KOPT-K1 (cell line): Measurements from ENCODE around the gene WDR48.

ENCODE experiments used
- H3K27ac ChIP-seq: fragments of 200-600 bp; sonication (generic); 2 replicates; pipeline ENCODE4 v1.5.1; 2016; ENCODE audit warnings: antibody characterized with exemption, mild to moderate bottlenecking, low read depth, low read length; ENCODE audit not compliant: poor library complexity, severe bottlenecking
- H3K36me3 ChIP-seq: fragments of 200-600 bp; sonication (generic); 2 replicates; pipeline ENCODE4 v1.5.1; 2017; ENCODE audit warnings: antibody characterized with exemption, mild to moderate bottlenecking, low read length, moderate library complexity; ENCODE audit not compliant: insufficient read depth
- H3K9me3 ChIP-seq: fragments of 200-600 bp; sonication (generic); 2 replicates; pipeline ENCODE4 v1.5.1; 2017; ENCODE audit warnings: antibody characterized with exemption, low read length, mild to moderate bottlenecking; ENCODE audit not compliant: insufficient read depth, poor library complexity, severe bottlenecking

WDR48 gene

DNA sequence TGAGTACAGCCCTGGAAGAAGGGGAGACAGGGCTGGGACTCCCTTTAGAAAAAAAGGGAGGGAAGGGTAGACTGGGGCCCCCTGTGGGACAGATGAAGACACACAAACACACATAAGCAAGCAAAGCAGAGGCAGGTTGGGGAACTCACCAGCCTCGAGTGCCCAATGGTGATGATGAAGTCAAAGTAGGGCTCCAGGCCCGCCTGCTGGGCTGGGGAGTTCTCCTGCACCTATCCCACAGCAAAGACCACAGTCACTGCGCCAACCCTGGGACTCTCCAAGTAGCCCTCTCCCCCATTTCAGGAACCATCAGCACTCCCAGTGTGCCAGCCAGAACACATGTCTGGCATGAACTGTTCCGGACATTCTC lies 51.5 kb downstream of the WDR48 start:
- no peak overlapping the region for H3K27ac ChIP-seq
- H3K9me3 ChIP-seq: no peaks in the 10 kb centered on the region
- peaks cover 19% of the 10 kb centered on the region for H3K36me3 ChIP-seq

DNA sequence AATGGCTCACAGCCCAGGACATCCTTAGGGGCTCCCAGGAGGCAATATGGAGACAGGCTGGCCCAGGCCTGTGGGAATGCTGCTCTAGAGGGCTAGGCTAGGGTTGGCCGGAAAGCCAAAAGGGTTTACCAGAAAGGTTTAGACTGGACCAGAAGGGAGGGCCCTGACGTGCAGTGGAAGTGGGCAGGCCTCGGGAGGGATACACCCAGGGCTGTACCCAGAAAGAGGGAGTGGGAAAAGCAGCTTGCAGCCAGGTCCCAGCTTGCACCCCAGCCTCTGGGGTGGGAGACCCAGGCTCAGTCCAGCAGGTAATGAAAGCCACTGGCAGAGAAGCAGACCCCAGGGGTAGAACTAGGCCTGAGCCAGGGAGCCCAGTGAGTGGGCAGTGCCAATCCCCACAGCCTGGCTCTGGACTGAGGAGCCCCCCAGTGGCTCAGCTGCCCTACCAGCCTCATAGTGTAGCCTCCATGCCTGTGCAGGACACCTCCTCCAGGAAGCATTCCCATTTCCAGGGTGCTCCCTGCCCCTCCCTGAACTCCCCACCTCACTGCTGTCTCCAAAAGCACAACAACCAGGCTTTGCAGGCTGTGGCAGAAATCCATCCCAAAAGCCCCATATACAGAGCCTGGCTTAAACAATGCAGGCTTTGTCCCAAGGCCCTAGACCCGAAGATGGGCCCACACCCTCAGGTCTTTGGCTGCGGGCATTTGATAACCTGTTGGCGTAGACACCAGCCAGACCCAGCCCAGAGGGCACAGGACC lies 52.2 kb downstream of the WDR48 start:
- Histone ChIP-seq H3K36me3 (peaks cover 12% of the 10 kb centered on the region; the same call in 1 of the 2 replicates), H3K9me3 (no peaks in the 10 kb centered on the region), H3K27ac (no peak overlapping the region)

DNA sequence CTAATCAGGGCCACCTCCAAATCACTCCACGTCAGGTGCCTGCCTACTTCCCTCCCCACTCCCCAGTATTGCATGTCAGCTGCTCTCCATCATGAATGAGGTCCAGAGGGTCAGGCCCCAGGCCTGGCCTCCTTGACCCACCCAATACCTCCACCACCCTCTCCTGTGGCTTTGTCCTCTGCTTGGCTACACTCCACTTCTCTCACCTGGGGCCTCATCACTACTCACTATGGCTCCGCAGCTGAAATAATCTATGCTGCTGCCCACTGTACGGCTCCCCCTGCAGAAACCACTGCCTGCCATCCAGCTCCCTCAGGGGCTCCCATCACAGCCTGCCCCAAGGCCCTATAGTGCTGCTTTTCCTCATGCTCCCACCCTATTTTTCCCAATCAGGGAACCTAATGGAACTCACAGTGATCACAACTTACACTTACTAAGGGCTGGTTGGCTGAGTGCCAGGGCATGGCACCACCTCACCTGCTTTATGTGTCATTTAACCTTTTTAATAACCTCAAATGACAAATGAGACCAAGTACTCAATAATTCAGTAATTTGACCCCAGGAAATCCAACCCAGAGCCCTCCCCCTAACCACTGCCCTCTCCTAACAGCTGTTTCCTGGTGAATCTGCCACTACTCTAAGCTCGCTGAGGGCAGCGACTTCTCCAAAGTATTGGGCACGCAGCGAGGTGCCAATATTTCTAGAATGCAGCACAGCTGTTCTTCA lies 53.3 kb downstream of the WDR48 start:
- H3K27ac ChIP-seq: no peak overlapping the region
- H3K9me3 ChIP-seq: no peaks in the 10 kb centered on the region

DNA sequence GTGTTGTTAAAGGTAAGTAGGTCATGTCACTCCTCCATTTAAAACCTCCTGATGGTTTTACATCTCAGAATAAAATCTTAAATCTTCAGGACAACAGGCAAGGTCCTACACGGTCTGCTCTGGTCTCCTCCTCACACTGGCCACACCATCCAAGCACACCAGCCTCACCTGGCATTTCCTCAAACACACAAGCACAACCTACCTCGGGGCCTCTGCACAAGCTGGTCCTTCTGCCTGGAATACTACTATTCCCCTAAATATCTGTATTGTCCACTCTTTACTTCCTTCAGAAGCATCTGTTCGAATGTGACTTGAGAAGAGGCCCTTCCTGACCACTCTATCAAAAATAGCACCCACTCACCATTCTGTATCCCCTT lies 53.9 kb downstream of the WDR48 start:
- H3K36me3 ChIP-seq: no peaks in the 10 kb centered on the region
- H3K9me3 ChIP-seq: no peaks in the 10 kb centered on the region
- no peak overlapping the region for H3K27ac ChIP-seq

More for the DNA sequence above, 53.3 kb downstream of the WDR48 start:
- H3K36me3 ChIP-seq: peaks cover under 1% of the 10 kb centered on the region; the same call in 1 of the 2 replicates

DNA sequence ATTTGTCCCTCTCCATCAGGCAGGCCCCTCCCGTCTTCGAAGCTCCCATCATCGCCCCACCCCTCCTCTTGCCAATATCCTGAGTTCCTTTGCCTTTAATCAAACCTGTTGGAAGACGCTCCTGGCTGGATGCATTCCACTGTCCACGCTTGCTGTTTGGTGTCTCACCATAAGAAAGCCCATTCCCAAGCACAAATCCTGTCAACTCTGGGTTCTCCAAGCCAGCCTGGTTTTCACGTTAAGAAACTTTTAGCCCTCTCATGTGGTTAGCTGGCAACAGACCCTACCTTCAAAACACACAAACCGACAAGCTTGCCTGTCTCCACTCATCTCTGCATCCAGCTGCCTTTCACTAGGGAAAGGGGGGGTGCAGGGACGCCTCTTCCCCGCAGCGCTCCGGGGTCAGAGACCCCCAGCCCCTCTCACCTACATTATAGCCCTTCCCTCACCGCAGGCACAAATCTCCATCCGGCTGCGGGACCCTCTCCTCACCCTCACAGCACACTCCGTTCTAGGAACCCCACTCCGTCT lies 54.5 kb downstream of the WDR48 start:
- Histone ChIP-seq H3K27ac (no peak overlapping the region), H3K36me3 (no peaks in the 10 kb centered on the region)

DNA sequence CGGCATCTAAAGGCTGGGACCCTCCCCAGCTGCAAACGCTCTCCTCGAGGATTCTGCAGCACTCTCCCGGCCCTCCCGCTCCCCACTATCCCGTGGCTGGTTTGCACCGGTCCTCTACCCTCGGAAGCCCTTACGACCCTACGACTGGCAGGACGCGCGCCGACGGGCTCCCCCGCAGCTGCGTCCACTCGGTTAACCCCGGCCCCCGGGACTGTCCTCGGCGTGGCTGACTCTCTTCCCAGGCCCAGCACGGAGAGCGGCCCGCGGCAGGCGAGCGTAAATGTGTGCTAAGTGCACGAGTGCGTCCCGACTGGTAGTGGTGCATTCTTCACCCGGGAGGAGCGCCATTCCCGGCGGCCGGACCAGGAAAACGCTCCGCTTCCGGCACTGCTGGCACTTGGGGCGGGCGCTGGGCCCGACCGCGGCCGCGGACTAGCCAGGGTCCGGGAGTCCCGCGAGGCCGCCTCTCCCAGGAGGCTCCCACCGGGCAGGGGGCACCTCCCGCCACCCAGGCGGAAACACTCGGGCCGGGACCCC lies 55.1 kb downstream of the WDR48 start:
- peak overlapping the region; percentile 9 for H3K27ac ChIP-seq

More for the DNA sequence above, 54.5 kb downstream of the WDR48 start:
- no peaks in the 10 kb centered on the region for H3K9me3 ChIP-seq

DNA sequence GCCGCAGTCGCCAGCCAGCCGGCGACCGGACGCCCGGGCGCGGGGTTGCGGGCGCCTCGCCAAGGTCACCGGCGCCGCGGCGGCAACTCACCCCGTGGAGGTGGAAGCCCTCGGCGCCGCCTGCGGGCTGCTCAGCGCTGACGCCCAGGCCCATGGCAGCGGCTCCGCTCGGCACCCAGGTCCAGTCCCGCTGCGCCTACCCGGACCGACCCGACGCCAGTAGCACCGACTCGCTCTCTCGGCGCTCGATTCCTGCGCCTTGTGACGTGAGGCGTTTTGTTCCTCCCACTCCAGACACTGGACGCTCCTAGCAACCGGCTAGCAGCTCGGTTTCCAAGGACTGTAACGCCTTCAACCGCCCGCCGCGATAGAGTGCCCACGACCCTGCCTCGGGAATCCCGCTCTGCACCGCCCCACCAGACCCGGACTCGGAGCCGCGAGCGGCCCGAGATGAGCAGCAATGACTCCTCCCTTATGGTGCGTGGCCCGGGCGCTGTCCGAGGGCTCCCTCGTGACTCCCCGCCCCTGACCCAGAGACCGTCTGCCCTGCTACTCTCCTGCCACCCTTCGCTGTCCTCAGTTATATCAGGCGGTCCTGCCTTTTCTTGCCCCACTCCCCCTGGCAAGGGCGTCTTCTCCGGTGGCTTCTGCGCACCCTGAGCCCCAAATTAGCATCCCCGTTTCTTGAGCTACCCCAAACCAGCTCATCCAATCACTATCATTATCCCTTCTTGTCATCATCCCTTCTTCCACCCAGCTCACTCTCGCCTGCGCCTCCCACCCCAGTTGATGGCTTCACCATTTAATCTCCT lies 55.8 kb downstream of the WDR48 start, which contains the start of the genes GORASP1 and TTC21A:
Gene GORASP1, minus strand, starts transcription at position 240 of the 812 bp plus-strand sequence. Its CDS starts 86 bp downstream, at position 154.
Gene TTC21A, plus strand, starts transcription at position 293 of the 812 bp plus-strand sequence. Its CDS starts 158 bp downstream, at position 451.
- Histone ChIP-seq H3K27ac (peak within 1 kb of the TSS; percentile 9), H3K36me3 (no peaks in the 10 kb centered on the region), H3K9me3 (no peaks in the 10 kb centered on the region)

More for the DNA sequence above, 55.1 kb downstream of the WDR48 start:
- Histone ChIP-seq H3K36me3 (no peaks in the 10 kb centered on the region), H3K9me3 (no peaks in the 10 kb centered on the region)

DNA sequence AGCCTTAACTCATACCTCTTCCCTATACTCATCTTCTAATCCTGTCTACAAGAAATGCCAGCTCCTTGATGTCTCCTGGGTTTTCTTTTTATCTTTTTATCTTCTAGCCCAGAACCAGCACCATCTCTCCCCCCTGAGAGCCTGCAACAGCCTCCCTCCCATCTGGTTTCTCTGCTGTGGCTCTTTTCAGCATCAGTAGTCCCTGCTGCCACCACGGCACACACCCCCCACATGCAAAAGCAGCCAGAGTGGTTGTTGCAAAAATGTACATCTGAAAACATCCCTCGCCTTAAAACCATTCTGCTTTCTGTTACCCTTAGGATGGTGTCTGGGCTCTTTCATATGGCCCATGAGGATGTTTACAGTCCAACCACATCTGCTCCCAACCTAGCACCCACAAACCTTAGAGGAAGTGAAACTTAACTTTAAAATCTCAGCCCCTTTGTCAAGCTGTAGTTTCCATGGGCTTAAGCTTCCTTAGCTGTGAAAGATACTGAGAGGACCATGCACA lies 56.4 kb downstream of the WDR48 start:
- no peak overlapping the region for H3K27ac ChIP-seq
- no peaks in the 10 kb centered on the region for H3K9me3 ChIP-seq
- H3K36me3 ChIP-seq: no peaks in the 10 kb centered on the region

DNA sequence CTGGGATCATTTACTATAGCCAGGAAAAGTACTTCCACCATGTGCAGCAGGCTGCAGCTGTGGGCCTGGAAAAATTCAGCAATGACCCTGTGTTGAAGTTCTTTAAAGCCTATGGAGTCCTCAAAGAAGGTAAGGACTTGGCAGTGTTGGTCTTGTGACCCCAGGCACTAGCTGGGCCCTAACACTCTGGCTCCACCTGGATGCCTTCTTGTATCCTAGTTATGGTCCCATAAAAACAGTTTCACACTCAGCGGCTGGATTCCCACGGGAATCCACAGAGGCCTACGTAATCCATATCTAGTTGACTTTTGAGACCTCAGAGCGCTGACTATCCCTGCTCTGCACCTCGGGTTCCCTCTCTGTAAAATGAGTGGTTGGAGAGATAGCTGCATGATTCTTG lies 57.3 kb downstream of the WDR48 start:
- Histone ChIP-seq H3K36me3 (no peaks in the 10 kb centered on the region), H3K27ac (no peak overlapping the region), H3K9me3 (no peaks in the 10 kb centered on the region)

DNA sequence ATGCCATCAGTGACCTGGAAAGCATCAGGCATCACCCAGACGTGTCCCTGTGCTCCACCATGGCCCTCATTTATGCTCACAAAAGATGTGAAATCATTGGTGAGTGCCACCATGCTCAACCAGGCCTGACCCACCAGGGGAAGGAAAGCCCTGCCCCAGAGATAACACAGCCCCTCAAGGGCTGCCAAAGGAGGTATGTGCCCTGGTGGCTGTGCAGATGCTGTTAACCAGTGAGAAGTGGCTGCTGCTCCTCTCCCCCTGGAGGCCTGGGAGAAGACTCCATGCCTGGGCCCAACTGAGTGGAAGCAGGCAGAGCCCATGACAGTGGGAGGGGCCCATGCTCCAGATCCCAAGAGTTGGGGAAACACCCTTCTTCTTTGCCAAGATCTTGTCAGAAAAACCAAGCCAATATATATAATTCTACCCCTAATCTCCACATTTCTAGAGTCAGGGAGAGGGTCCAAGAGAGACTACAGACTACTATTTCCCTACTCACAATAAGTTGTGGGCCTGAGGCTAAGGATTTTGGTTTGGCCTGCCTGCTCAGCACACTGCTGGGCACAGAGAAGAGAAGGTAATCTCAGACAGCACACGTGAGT lies 58.3 kb downstream of the WDR48 start:
- H3K27ac ChIP-seq: no peak overlapping the region
- no peaks in the 10 kb centered on the region for H3K36me3 ChIP-seq
- H3K9me3 ChIP-seq: no peaks in the 10 kb centered on the region

DNA sequence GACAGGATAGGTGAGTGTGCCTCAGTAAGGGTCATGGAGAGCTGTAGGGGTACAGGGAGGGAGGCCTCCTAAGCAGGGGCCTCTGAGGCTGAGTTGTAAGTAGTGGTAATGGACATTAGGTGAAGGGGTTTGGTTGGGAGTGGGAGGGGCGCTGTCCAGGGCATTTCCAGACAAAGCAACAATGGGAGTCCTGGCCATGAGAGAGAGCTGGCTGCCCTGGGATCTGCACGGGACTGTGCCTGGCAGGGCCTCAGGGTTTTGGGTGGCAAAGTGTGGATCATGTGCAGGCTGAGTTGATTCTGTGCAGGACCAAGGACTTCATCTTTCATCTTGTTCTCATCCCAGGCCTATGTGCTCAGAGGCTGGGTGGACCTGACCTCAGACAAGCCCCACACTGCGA lies 60.3 kb downstream of the WDR48 start:
- Histone ChIP-seq H3K36me3 (no peaks in the 10 kb centered on the region), H3K27ac (no peak overlapping the region), H3K9me3 (no peaks in the 10 kb centered on the region)

DNA sequence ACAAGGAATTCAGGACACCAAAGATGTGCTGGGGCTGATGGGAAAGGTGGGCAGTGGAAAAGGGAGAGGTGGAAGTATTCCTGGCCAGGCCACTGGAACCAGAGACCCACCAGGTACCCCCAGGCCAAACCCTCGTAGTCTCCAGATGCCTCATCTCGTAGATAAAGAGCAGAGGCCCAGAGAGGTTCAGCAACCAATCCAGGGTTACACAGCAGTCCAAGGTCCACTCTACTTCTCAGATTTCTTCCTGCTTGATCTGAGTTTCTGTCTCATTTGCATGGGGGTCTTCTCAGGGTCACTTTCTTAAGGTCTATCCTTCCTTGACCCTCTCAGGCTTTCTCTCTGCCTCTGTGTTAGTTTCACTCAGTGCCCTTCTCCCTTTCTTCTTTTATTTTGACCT lies 60.7 kb downstream of the WDR48 start:
- Histone ChIP-seq H3K36me3 (no peaks in the 10 kb centered on the region), H3K9me3 (no peaks in the 10 kb centered on the region), H3K27ac (no peak overlapping the region)

DNA sequence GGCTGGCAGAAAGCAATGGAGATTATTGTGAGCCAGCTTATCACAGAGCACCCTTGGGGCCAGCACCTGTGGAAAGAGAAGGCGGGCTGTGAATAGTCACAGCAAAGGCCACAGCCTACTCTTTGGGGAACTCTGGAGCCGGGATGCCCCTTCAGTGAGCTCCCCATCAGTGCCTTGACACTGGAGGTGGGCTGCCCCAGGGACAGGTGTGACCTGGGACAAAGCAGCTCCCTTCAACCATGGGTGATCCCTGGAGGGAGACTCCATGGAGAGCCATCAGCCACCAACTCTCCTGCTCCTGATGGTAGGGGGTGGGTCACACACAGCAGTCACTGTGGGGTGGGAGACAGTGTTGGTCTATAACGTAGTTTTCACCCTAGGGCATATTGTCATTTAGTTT lies 61.5 kb downstream of the WDR48 start:
- no peaks in the 10 kb centered on the region for H3K9me3 ChIP-seq
- no peak overlapping the region for H3K27ac ChIP-seq
- H3K36me3 ChIP-seq: no peaks in the 10 kb centered on the region

DNA sequence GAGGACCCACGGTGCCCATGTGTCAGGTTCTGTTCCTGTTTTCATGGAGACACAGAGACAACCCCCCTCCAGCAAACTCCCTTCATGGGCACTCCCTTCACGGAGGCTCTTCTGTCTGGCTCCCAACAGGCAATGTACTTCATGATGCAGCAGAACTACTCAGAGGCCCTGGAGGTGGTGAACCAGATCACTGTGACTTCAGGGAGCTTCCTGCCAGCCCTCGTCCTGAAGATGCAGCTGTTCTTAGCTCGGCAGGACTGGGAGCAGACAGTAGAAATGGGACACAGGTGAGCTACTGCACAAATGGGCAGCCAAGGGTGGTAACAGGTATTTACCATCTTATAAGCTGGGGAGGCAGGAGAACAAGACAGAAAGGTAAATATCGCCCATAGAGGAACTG lies 62.6 kb downstream of the WDR48 start:
- no peaks in the 10 kb centered on the region for H3K36me3 ChIP-seq
- no peak overlapping the region for H3K27ac ChIP-seq

More for the DNA sequence above, 62.6 kb downstream of the WDR48 start:
- H3K9me3 ChIP-seq: no peaks in the 10 kb centered on the region
